ENCODE data around the gene FAM234B.
"Not testable (repeated sequence)": the region's sequence is repeated elsewhere in the genome, so short reads cannot be mapped to it uniquely, and the experiment has no call there.

The FAM234B gene

GRCh38 chr12:13066014-13066413 lies 21.8 kb downstream of the FAM234B start:
- no peak for DNase-seq

GRCh38 chr12:13066459-13066858 lies 22.3 kb downstream of the FAM234B start:
- peak in 1 of 2 donors; percentile 4 for DNase-seq

- DNase-seq, result no peak
These were observed 23.1 kb downstream of the FAM234B start for GRCh38 chr12:13067322-13067721.

GRCh38 chr12:13069380-13069779 lies 25.2 kb downstream of the FAM234B start:
- DNase-seq, result no peak

- no peak for DNase-seq
These were observed 27.4 kb downstream of the FAM234B start for GRCh38 chr12:13071305-13072280.

GRCh38 chr12:13073173-13073572 lies 29.0 kb downstream of the FAM234B start:
- no peak for DNase-seq

GRCh38 chr12:13074396-13075117 lies 30.4 kb downstream of the FAM234B start:
- no peak for DNase-seq

GRCh38 chr12:13075118-13075480 lies 30.9 kb downstream of the FAM234B start:
- DNase-seq, result no peak

GRCh38 chr12:13075786-13076570 lies 31.8 kb downstream of the FAM234B start:
- no peak for DNase-seq

- no peak for DNase-seq
These were observed 35.3 kb downstream of the FAM234B start for GRCh38 chr12:13079440-13079906.

GRCh38 chr12:13080266-13080665 lies 36.1 kb downstream of the FAM234B start:
- DNase-seq, result no peak

GRCh38 chr12:13082861-13083260 lies 38.7 kb downstream of the FAM234B start:
- no peak for DNase-seq

GRCh38 chr12:13083638-13084037 lies 39.5 kb downstream of the FAM234B start:
- not testable (repeated sequence) for DNase-seq

GRCh38 chr12:13084898-13085640 lies 40.9 kb downstream of the FAM234B start:
- DNase-seq, result no peak

GRCh38 chr12:13085968-13086686 lies 41.9 kb downstream of the FAM234B start:
- DNase-seq, result no peak

- no peak for DNase-seq
These were observed 43.6 kb downstream of the FAM234B start for GRCh38 chr12:13087766-13088165.

- DNase-seq, result no peak
These were observed 44.3 kb downstream of the FAM234B start for GRCh38 chr12:13088496-13088895.

GRCh38 chr12:13090054-13090453 lies 45.9 kb downstream of the FAM234B start:
- DNase-seq, result no peak

- no peak for DNase-seq
These were observed 47.7 kb downstream of the FAM234B start for GRCh38 chr12:13091832-13092231.

- DNase-seq, result no peak
These were observed 49.1 kb downstream of the FAM234B start for GRCh38 chr12:13093191-13093847.

- DNase-seq, result no peak
These were observed 49.7 kb downstream of the FAM234B start for GRCh38 chr12:13093848-13094220.
